Caco-2 (cell line): ENCODE data around the gene MS4A10. TPM values are rescaled to one million over a fixed set of nuclear protein-coding genes. Genes with fewer than 3 reads are reported as not detected.

Experiments used
- BruUV-seq: library from RNA; stranded (reverse); fragments of 400-500 nt; replicated peaks from 2 replicates; lab custom pipeline; 2021; lab: Mats Ljungman, UMichigan
- CTCF ChIA-PET: fragments of 300-600 bp; sonication (Branson Sonifier 250); formaldehyde crosslinking; loops from one replicate; lab custom pipeline; 2022; ENCODE audit warnings: antibody characterized with exemption; lab: Charles Lee
- POLR2A ChIA-PET: fragments of 300-600 bp; sonication (Branson Sonifier 250); formaldehyde crosslinking; loops from one replicate; lab custom pipeline; 2022; ENCODE audit warnings: antibody characterized with exemption; lab: Charles Lee
- DNase-seq, 2 experiments: peaks; one replicate each; pipeline versions ENCODE4 v3.0.0 to v3.0.0-alpha.2; 2020 to 2022
- H3K27me3 ChIP-seq: replicated peaks from 2 replicates; pipeline ENCODE4 v1.6.0; 2011; ENCODE audit warnings: low read length; ENCODE audit not compliant: control insufficient read depth, insufficient read depth
- H3K36me3 ChIP-seq: 2 replicates; pipeline ENCODE4 v1.5.1; 2011; ENCODE audit warnings: low read length; ENCODE audit not compliant: control insufficient read depth, insufficient read depth
- H3K4me1 ChIP-seq: fragments of 250-450 bp; sonication (Bioruptor Pico); 2 replicates; pipeline ENCODE4 v1.5.1; 2020; ENCODE audit warnings: mild to moderate bottlenecking
- H3K4me3 ChIP-seq: 2 replicates; pipeline ENCODE4 v1.5.1; 2011; ENCODE audit warnings: low read depth, mild to moderate bottlenecking, control low read depth, low read length
- H3K9me3 ChIP-seq: fragments of 250-450 bp; sonication (Bioruptor Pico); 2 replicates; pipeline ENCODE4 v1.5.1; 2020; ENCODE audit warnings: mild to moderate bottlenecking, moderate library complexity
- H3K27ac Mint-ChIP-seq: one replicate; pipeline ENCODE4 v1.8.0; 2022; ENCODE audit warnings: mixed read lengths; ENCODE audit not compliant: unreplicated experiment
- H3K27me3 Mint-ChIP-seq: one replicate; pipeline ENCODE4 v1.8.0; 2022; ENCODE audit warnings: mixed read lengths; ENCODE audit not compliant: insufficient read depth, unreplicated experiment
- H3K36me3 Mint-ChIP-seq: one replicate; pipeline ENCODE4 v1.8.0; 2022; ENCODE audit warnings: mild to moderate bottlenecking, mixed read lengths; ENCODE audit not compliant: insufficient read depth, unreplicated experiment
- H3K4me1 Mint-ChIP-seq: one replicate; pipeline ENCODE4 v1.8.0; 2022; ENCODE audit warnings: low read depth, mixed read lengths; ENCODE audit not compliant: unreplicated experiment
- H3K4me3 Mint-ChIP-seq: one replicate; pipeline ENCODE4 v1.8.0; 2022; ENCODE audit warnings: mild to moderate bottlenecking, moderate library complexity, mixed read lengths; ENCODE audit not compliant: unreplicated experiment
- H3K9me3 Mint-ChIP-seq: one replicate; pipeline ENCODE4 v1.8.0; 2022; ENCODE audit warnings: mixed read lengths; ENCODE audit not compliant: unreplicated experiment
- CTCF ChIP-seq, 2 experiments: fragments of 200-600 bp in 1 of 2; IDR thresholded peaks; 1 replicate in 1 of 2; 2 replicates in 1 of 2; pipeline versions ENCODE4 v1.5.1 to v1.8.0; 2011 to 2022; ENCODE audit warnings: antibody characterized with exemption in 1 of 2, control low read depth in 1 of 2, inconsistent platforms in 1 of 2, low read depth in 1 of 2, low read length in 1 of 2, mild to moderate bottlenecking in 1 of 2, moderate library complexity in 1 of 2; ENCODE audit not compliant: insufficient read depth in 1 of 2, severe bottlenecking in 1 of 2, unreplicated experiment in 1 of 2
- intact Hi-C: fragments of 100-400 bp; cut with micrococcal nuclease; formaldehyde crosslinking; loops from one replicate; pipeline ENCODE4 v1.10.0; 2022; ENCODE audit not compliant: unreplicated experiment
- total RNA-seq: library from RNA; stranded (reverse); gene quantifications from 2 replicates; pipeline ENCODE4 v1.2.3, GENCODE V29; 2022

Gene MS4A10
- total RNA-seq, 1 experiment from 2014 or later = 0.14 TPM

- intact Hi-C loops = no loop called here
- Histone ChIP-seq H3K36me3 (no peaks in the 10 kb centered on the region), H3K4me1 (no peaks in the 10 kb centered on the region), H3K9me3 (no peaks in the 10 kb centered on the region), H3K27me3 (no peaks in the 10 kb centered on the region), H3K4me3 (no peak overlapping the region)
- Mint-ChIP-seq H3K27me3 (no peaks in the 10 kb centered on the region), H3K9me3 (no peaks in the 10 kb centered on the region), H3K36me3 (no peaks in the 10 kb centered on the region), H3K27ac (peak overlapping the region; percentile 48), H3K4me3 (no peak overlapping the region), H3K4me1 (peaks cover 3% of the 10 kb centered on the region)
- ChIA-PET CTCF (interaction anchor here (0.5 kb wide), 1 partner anchor 62 kb away, joined by 5 read pairs; no protein-coding TSS in a partner anchor), POLR2A (no interaction called here)
- TF ChIP-seq CTCF (IDR thresholded peaks at IDR 0.05; ENCODE audit: insufficient read depth in 1 of 2, low read depth in 1 of 2, low read length in 1 of 2, severe bottlenecking in 1 of 2, unreplicated experiment in 1 of 2) = no peak
- BruUV-seq = no TSS peak
- peak in 1 of 2 experiments; percentile 9 for DNase-seq
These were observed 15.9 kb upstream of the MS4A10 start for GRCh38 chr11:60769273-60769672.

DNA sequence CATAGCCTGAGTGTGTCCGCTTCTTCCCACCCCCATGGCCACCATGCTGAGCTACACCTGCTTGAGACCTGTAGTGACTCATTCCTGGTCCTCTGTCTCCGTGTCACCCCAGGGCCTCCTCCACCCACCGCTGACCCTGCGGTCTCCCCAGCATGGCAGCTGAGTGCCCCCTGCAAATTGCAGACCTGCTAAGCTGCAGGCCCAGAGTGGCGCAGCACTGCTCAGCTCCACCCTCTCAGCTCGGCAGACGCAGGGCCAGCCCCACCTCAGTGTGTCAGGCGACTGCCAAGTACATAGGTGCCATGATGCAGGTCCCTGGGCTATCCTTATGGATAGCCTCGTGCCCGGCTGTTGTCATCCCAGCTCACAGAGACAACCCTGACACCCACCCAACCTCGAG is 15.3 kb upstream of the MS4A10 start:
- POLR2A ChIA-PET = interaction anchor here (0.6 kb wide), 1 partner anchor 262 kb away, joined by 3 read pairs; no protein-coding TSS in a partner anchor
- TF ChIP-seq CTCF (IDR thresholded peaks at IDR 0.05; ENCODE audit: insufficient read depth in 1 of 2, low read depth in 1 of 2, low read length in 1 of 2, severe bottlenecking in 1 of 2, unreplicated experiment in 1 of 2) = no peak
- Histone ChIP-seq H3K9me3 (no peaks in the 10 kb centered on the region), H3K27me3 (no peaks in the 10 kb centered on the region), H3K4me3 (no peak overlapping the region), H3K36me3 (no peaks in the 10 kb centered on the region), H3K4me1 (no peaks in the 10 kb centered on the region)
- no TSS peak for BruUV-seq
- DNase-seq = no peak
- Mint-ChIP-seq H3K27me3 (no peaks in the 10 kb centered on the region), H3K36me3 (no peaks in the 10 kb centered on the region), H3K9me3 (no peaks in the 10 kb centered on the region), H3K27ac (peak overlapping the region; percentile 48), H3K4me1 (no peaks in the 10 kb centered on the region), H3K4me3 (no peak overlapping the region)
- CTCF ChIA-PET = no interaction called here
- intact Hi-C loops = no loop called here

GRCh38 chr11:60771146-60771545 is 14.0 kb upstream of the MS4A10 start:
- H3K4me3 ChIP-seq = no peak overlapping the region
- no peaks in the 10 kb centered on the region for H3K4me1 ChIP-seq
- intact Hi-C loops = no loop called here
- CTCF ChIA-PET = interaction anchor here (2.8 kb wide), 1 partner anchor 116 kb away, joined by 9 read pairs; no protein-coding TSS in a partner anchor
- no peaks in the 10 kb centered on the region for H3K36me3 ChIP-seq
- BruUV-seq = no TSS peak
- DNase-seq = no peak
- no peak for TF ChIP-seq CTCF (IDR thresholded peaks at IDR 0.05; ENCODE audit: insufficient read depth in 1 of 2, low read depth in 1 of 2, low read length in 1 of 2, severe bottlenecking in 1 of 2, unreplicated experiment in 1 of 2)
- Mint-ChIP-seq H3K9me3 (no peaks in the 10 kb centered on the region), H3K4me1 (no peaks in the 10 kb centered on the region), H3K4me3 (no peak overlapping the region), H3K27me3 (no peaks in the 10 kb centered on the region), H3K27ac (no peak overlapping the region), H3K36me3 (no peaks in the 10 kb centered on the region)
- no peaks in the 10 kb centered on the region for H3K9me3 ChIP-seq
- H3K27me3 ChIP-seq = no peaks in the 10 kb centered on the region
- POLR2A ChIA-PET = no interaction called here
